ENCODE measurements around the gene RASA2.

Gene RASA2

GRCh38 chr3:141575879-141576743 lies 89.3 kb downstream of the RASA2 start:
- Mint-ChIP-seq H3K4me1 (peaks cover 5 to 6% of the 10 kb centered on the region in 2 donors), H3K27ac (peak overlapping the region; percentile 33), H3K36me3 (peaks cover 8 to 25% of the 10 kb centered on the region in 2 donors), H3K27me3 (no peaks in the 10 kb centered on the region), H3K9me3 (no peaks in the 10 kb centered on the region), H3K4me3 (no peak overlapping the region)
- ATAC-seq (replicated peaks) (peak; percentile 65 to 77), DNase-seq (no peak)

- peaks cover 5 to 6% of the 10 kb centered on the region in 2 donors for H3K4me1 Mint-ChIP-seq
Observed at GRCh38 chr3:141576744-141577052, 89.9 kb downstream of the RASA2 start.

GRCh38 chr3:141578202-141578973 lies 91.6 kb downstream of the RASA2 start:
- H3K27me3 Mint-ChIP-seq, result no peaks in the 10 kb centered on the region
- DNase-seq (no peak), ATAC-seq (replicated peaks) (no peak)
- no peaks in the 10 kb centered on the region for H3K9me3 Mint-ChIP-seq
- H3K4me1 Mint-ChIP-seq, result peaks cover 5 to 6% of the 10 kb centered on the region in 2 donors
- no peak overlapping the region for H3K27ac Mint-ChIP-seq
- peaks cover 7 to 25% of the 10 kb centered on the region in 2 donors for H3K36me3 Mint-ChIP-seq
- H3K4me3 Mint-ChIP-seq, result no peak overlapping the region

More at GRCh38 chr3:141576744-141577052, 89.9 kb downstream of the RASA2 start:
- DNase-seq, result no peak
- no peak overlapping the region for H3K27ac Mint-ChIP-seq
- no peaks in the 10 kb centered on the region for H3K9me3 Mint-ChIP-seq
- H3K36me3 Mint-ChIP-seq, result peaks cover 7 to 25% of the 10 kb centered on the region in 2 donors
- ATAC-seq (replicated peaks), result no peak
- H3K4me3 Mint-ChIP-seq, result no peak overlapping the region
- no peaks in the 10 kb centered on the region for H3K27me3 Mint-ChIP-seq

GRCh38 chr3:141594357-141594756 lies 107.5 kb downstream of the RASA2 start:
- Mint-ChIP-seq H3K4me1 (no peaks in the 10 kb centered on the region), H3K27me3 (no peaks in the 10 kb centered on the region), H3K27ac (no peak overlapping the region), H3K4me3 (no peak overlapping the region), H3K36me3 (peaks cover 41 to 59% of the 10 kb centered on the region in 2 donors), H3K9me3 (peaks cover 0 to 4% of the 10 kb centered on the region in 2 donors)
- no peak for ATAC-seq (replicated peaks)
- DNase-seq, result no peak

GRCh38 chr3:141597931-141598330 lies 111.1 kb downstream of the RASA2 start:
- ATAC-seq (replicated peaks) (no peak), DNase-seq (no peak)
- Mint-ChIP-seq H3K4me3 (no peak overlapping the region), H3K9me3 (peaks cover 10 to 11% of the 10 kb centered on the region in 2 donors), H3K4me1 (no peaks in the 10 kb centered on the region), H3K27me3 (no peaks in the 10 kb centered on the region), H3K36me3 (peaks cover 52 to 65% of the 10 kb centered on the region in 2 donors), H3K27ac (peak overlapping the region; percentile 20)

GRCh38 chr3:141600331-141600730 lies 113.5 kb downstream of the RASA2 start:
- H3K4me3 Mint-ChIP-seq, result no peak overlapping the region
- peaks cover 8 to 10% of the 10 kb centered on the region in 2 donors for H3K9me3 Mint-ChIP-seq
- no peaks in the 10 kb centered on the region for H3K27me3 Mint-ChIP-seq
- DNase-seq (no peak), ATAC-seq (replicated peaks) (no peak)
- no peaks in the 10 kb centered on the region for H3K4me1 Mint-ChIP-seq
- H3K27ac Mint-ChIP-seq, result no peak overlapping the region
- peaks cover 40 to 57% of the 10 kb centered on the region in 2 donors for H3K36me3 Mint-ChIP-seq

GRCh38 chr3:141602706-141603105 lies 115.9 kb downstream of the RASA2 start:
- no peak overlapping the region for H3K27ac Mint-ChIP-seq

GRCh38 chr3:141603473-141604035 lies 116.7 kb downstream of the RASA2 start:
- H3K36me3 Mint-ChIP-seq, result peaks cover 44 to 57% of the 10 kb centered on the region in 2 donors
- no peaks in the 10 kb centered on the region for H3K27me3 Mint-ChIP-seq
- no peaks in the 10 kb centered on the region for H3K4me1 Mint-ChIP-seq
- no peak overlapping the region for H3K27ac Mint-ChIP-seq
- H3K9me3 Mint-ChIP-seq, result peaks cover 8 to 10% of the 10 kb centered on the region in 2 donors
- DNase-seq (no peak), ATAC-seq (replicated peaks) (no peak)
- H3K4me3 Mint-ChIP-seq, result no peak overlapping the region

More at GRCh38 chr3:141602706-141603105, 115.9 kb downstream of the RASA2 start:
- no peaks in the 10 kb centered on the region for H3K4me1 Mint-ChIP-seq
- H3K4me3 Mint-ChIP-seq, result no peak overlapping the region
- H3K27me3 Mint-ChIP-seq, result no peaks in the 10 kb centered on the region
- no peak for ATAC-seq (replicated peaks)
- H3K36me3 Mint-ChIP-seq, result peaks cover 39 to 53% of the 10 kb centered on the region in 2 donors
- no peak for DNase-seq
- peaks cover 8 to 10% of the 10 kb centered on the region in 2 donors for H3K9me3 Mint-ChIP-seq

- ATAC-seq (replicated peaks) (no peak), DNase-seq (no peak)
- peaks cover 34 to 46% of the 10 kb centered on the region in 2 donors for H3K36me3 Mint-ChIP-seq
- H3K27me3 Mint-ChIP-seq, result no peaks in the 10 kb centered on the region
- H3K4me3 Mint-ChIP-seq, result no peak overlapping the region
- H3K27ac Mint-ChIP-seq, result peak overlapping the region; percentile 3
- H3K9me3 Mint-ChIP-seq, result peaks cover 0 to 1% of the 10 kb centered on the region in 2 donors
- H3K4me1 Mint-ChIP-seq, result no peaks in the 10 kb centered on the region
Observed at GRCh38 chr3:141605883-141606282, 119.1 kb downstream of the RASA2 start.

- ATAC-seq (replicated peaks) (no peak), DNase-seq (no peak)
- peaks cover 25 to 39% of the 10 kb centered on the region in 2 donors for H3K36me3 Mint-ChIP-seq
- no peaks in the 10 kb centered on the region for H3K4me1 Mint-ChIP-seq
- no peak overlapping the region for H3K27ac Mint-ChIP-seq
- H3K4me3 Mint-ChIP-seq, result no peak overlapping the region
- H3K9me3 Mint-ChIP-seq, result no peaks in the 10 kb centered on the region
- H3K27me3 Mint-ChIP-seq, result no peaks in the 10 kb centered on the region
Observed at GRCh38 chr3:141608438-141608837, 121.6 kb downstream of the RASA2 start.

- Mint-ChIP-seq H3K9me3 (no peaks in the 10 kb centered on the region), H3K36me3 (peaks cover 25 to 26% of the 10 kb centered on the region in 2 donors), H3K4me3 (no peak overlapping the region), H3K4me1 (no peaks in the 10 kb centered on the region), H3K27ac (no peak overlapping the region), H3K27me3 (no peaks in the 10 kb centered on the region)
- ATAC-seq (replicated peaks), result no peak
- DNase-seq, result no peak
Observed at GRCh38 chr3:141610939-141611338, 124.1 kb downstream of the RASA2 start.

- DNase-seq (no peak), ATAC-seq (replicated peaks) (no peak)
- Mint-ChIP-seq H3K36me3 (peaks cover 10 to 21% of the 10 kb centered on the region in 2 donors), H3K27ac (no peak overlapping the region), H3K4me1 (no peaks in the 10 kb centered on the region), H3K4me3 (no peak overlapping the region), H3K27me3 (no peaks in the 10 kb centered on the region), H3K9me3 (no peaks in the 10 kb centered on the region)
Observed at GRCh38 chr3:141618103-141618910, 131.5 kb downstream of the RASA2 start.

GRCh38 chr3:141618938-141619337 lies 132.1 kb downstream of the RASA2 start:
- no peak overlapping the region for H3K27ac Mint-ChIP-seq
- no peaks in the 10 kb centered on the region for H3K9me3 Mint-ChIP-seq
- H3K4me1 Mint-ChIP-seq, result no peaks in the 10 kb centered on the region
- no peak overlapping the region for H3K4me3 Mint-ChIP-seq
- H3K36me3 Mint-ChIP-seq, result peaks cover 10 to 21% of the 10 kb centered on the region in 2 donors
- no peak for ATAC-seq (replicated peaks)
- no peaks in the 10 kb centered on the region for H3K27me3 Mint-ChIP-seq
- DNase-seq, result no peak

- no peak overlapping the region for H3K4me3 Mint-ChIP-seq
- DNase-seq, result no peak
- H3K27ac Mint-ChIP-seq, result no peak overlapping the region
- no peaks in the 10 kb centered on the region for H3K4me1 Mint-ChIP-seq
- H3K9me3 Mint-ChIP-seq, result no peaks in the 10 kb centered on the region
- peaks cover 8 to 19% of the 10 kb centered on the region in 2 donors for H3K36me3 Mint-ChIP-seq
- no peaks in the 10 kb centered on the region for H3K27me3 Mint-ChIP-seq
- no peak for ATAC-seq (replicated peaks)
Observed at GRCh38 chr3:141619450-141619849, 132.6 kb downstream of the RASA2 start.

Measured in stimulated activated naive B cell treated with anti-CD40 and anti-IgM and Interleukin-4, amounts not matched to agents 10 μg/mL and 1 μg/mL and 100 μg/mL, for 72 hours (primary cell).